Keratinocyte (primary cell): ENCODE data around the gene TMED6. TPM values are rescaled to one million over a fixed set of nuclear protein-coding genes. Genes with fewer than 3 reads are reported as not detected.

Experiments
- DNase-seq: peaks from one replicate; pipeline ENCODE4 v3.0.0-alpha.2; 2011; ENCODE audit warnings: low read depth, missing footprints, low spot score
- FAIRE-seq: peaks from 2 replicates; lab custom pipeline; 2011; peaks lifted over from hg19 to GRCh38; lab: Jason Lieb, UNC
- H2AFZ ChIP-seq: 2 replicates; pipeline ENCODE4 v1.6.0; 2012; ENCODE audit warnings: low read length, control low read depth, inconsistent platforms; ENCODE audit not compliant: control insufficient read depth
- H3K27ac ChIP-seq: 2 replicates; pipeline ENCODE4 v1.5.1; 2011; ENCODE audit warnings: low read length; ENCODE audit not compliant: control insufficient read depth, insufficient read depth
- H3K27me3 ChIP-seq: 3 replicates; pipeline ENCODE4 v1.6.0; 2011; ENCODE audit warnings: low read length; ENCODE audit not compliant: control insufficient read depth, insufficient read depth; ENCODE audit errors: extremely low read depth
- H3K36me3 ChIP-seq, 2 experiments: 2 replicates in 1 of 2; 3 replicates in 1 of 2; pipeline ENCODE4 v1.5.1; 2011; ENCODE audit warnings: low read length in 2 of 2, mild to moderate bottlenecking in 1 of 2; ENCODE audit not compliant: control insufficient read depth in 2 of 2, insufficient read depth in 2 of 2; ENCODE audit errors: extremely low read depth in 1 of 2
- H3K4me1 ChIP-seq: 3 replicates; pipeline ENCODE4 v1.5.1; 2011; ENCODE audit warnings: low read length; ENCODE audit not compliant: control insufficient read depth, insufficient read depth; ENCODE audit errors: extremely low read depth
- H3K4me2 ChIP-seq: 3 replicates; pipeline ENCODE4 v1.6.0; 2011; ENCODE audit warnings: low read depth, low read length; ENCODE audit not compliant: control insufficient read depth, insufficient read depth; ENCODE audit errors: extremely low read depth
- H3K4me3 ChIP-seq, 3 experiments: fragments of 200-600 bp in 1 of 3; sonication (generic) in 1 of 3; 2 replicates in 2 of 3; 3 replicates in 1 of 3; pipeline ENCODE4 v1.5.1; 2011 to 2016; ENCODE audit warnings: low read length in 3 of 3, mild to moderate bottlenecking in 3 of 3, control low read depth in 2 of 3, inconsistent platforms in 1 of 3, low read depth in 1 of 3, mixed read lengths in 1 of 3, mixed run types in 1 of 3, moderate library complexity in 1 of 3; ENCODE audit not compliant: control insufficient read depth in 2 of 3, insufficient read depth in 2 of 3; ENCODE audit errors: extremely low read depth in 1 of 3
- H3K79me2 ChIP-seq: 2 replicates; pipeline ENCODE4 v1.6.0; 2012; ENCODE audit warnings: low read length; ENCODE audit not compliant: control insufficient read depth, insufficient read depth
- H3K9ac ChIP-seq: 3 replicates; pipeline ENCODE4 v1.6.0; 2011; ENCODE audit warnings: low read length; ENCODE audit not compliant: control insufficient read depth, insufficient read depth; ENCODE audit errors: extremely low read depth
- H3K9me1 ChIP-seq: 3 replicates; pipeline ENCODE4 v1.6.0; 2011; ENCODE audit warnings: low read length; ENCODE audit not compliant: control insufficient read depth, insufficient read depth; ENCODE audit errors: extremely low read depth
- H3K9me3 ChIP-seq: 2 replicates; pipeline ENCODE4 v1.5.1; 2012; ENCODE audit warnings: low read depth, low read length; ENCODE audit not compliant: control insufficient read depth
- H4K20me1 ChIP-seq: 3 replicates; pipeline ENCODE4 v1.6.0; 2011; ENCODE audit warnings: low read length; ENCODE audit not compliant: control insufficient read depth, insufficient read depth; ENCODE audit errors: extremely low read depth
- EZH2 ChIP-seq: IDR thresholded peaks from one replicate; pipeline ENCODE4 v1.6.1; 2012; ENCODE audit warnings: inconsistent platforms, mild to moderate bottlenecking, low read length, moderate library complexity
- dilution Hi-C: fragments of 300-500 bp; cut with MboI; formaldehyde crosslinking; loops from one replicate; pipeline ENCODE4 v1.7.0; 2020; ENCODE audit warnings: low sequenced_read_pairs; ENCODE audit not compliant: extremely low pct_ligation_motif_present
- polyA plus RNA-seq, 5 experiments: library from polyadenylated mRNA; depleted of rRNA in 3 of 5; stranded (reverse) in 3 of 5; stranded (forward) in 1 of 5; unstranded in 1 of 5; fragments of >200 nt; gene quantifications; 1 replicate in 1 of 5; 2 replicates in 3 of 5; 3 replicates in 1 of 5; pipeline versions ENCODE4 v1.2.1 to v1.2.3, GENCODE V29; 2011 to 2012; ENCODE audit warnings: missing spikeins in 2 of 5, low read depth in 1 of 5, low replicate concordance in 1 of 5
- TF ChIP-seq, protein P1 (sequence below), 3 experiments: IDR thresholded peaks in 1 of 3; conservative IDR thresholded peaks in 1 of 3; optimal IDR thresholded peaks in 1 of 3; 2 replicates in 2 of 3; 3 replicates in 1 of 3; pipeline versions ENCODE3 to v1.5.1; 2011; ENCODE audit warnings: low read length in 3 of 3, mild to moderate bottlenecking in 3 of 3, moderate library complexity in 2 of 3, control low read depth in 1 of 3, inconsistent platforms in 1 of 3; ENCODE audit not compliant: insufficient read depth in 2 of 3; ENCODE audit errors: extremely low read depth in 1 of 3

The TMED6 gene
- polyA plus RNA-seq, 1 donor (not counting 4 experiments of a cell fraction or from before 2014, with no cell fraction given): 0.09 TPM

DNA sequence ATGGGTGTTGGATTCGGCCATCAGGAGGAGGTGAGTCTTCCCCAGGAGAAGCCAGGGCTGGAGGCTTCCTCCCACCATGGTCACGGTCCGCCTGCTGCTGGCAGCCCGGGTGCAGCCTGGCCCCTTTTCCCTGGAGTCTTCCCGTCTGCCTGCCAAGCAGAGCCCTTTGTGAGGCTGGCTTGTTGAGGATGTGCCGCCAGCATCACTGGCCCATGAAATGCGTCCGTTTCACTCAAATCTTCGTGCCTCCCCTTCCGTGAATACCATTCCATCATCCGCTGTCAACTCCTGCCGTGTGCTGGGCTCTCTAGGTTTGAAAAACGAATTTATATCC, 30.9 kb downstream of the TMED6 start:
- DNase-seq: no peak
- H3K36me3 ChIP-seq: peaks cover 56 to 65% of the 10 kb centered on the region in 2 experiments
- H4K20me1 ChIP-seq: peaks cover 5% of the 10 kb centered on the region
- dilution Hi-C loops: no loop called here
- FAIRE-seq: no peak
- no peak overlapping the region for H3K4me3 ChIP-seq
- H3K4me2 ChIP-seq: no peak overlapping the region
- no peaks in the 10 kb centered on the region for H3K9me1 ChIP-seq
- H3K9me3 ChIP-seq: no peaks in the 10 kb centered on the region
- H3K27me3 ChIP-seq: no peaks in the 10 kb centered on the region
- no peak for TF ChIP-seq EZH2
- TF ChIP-seq, protein P1, sequence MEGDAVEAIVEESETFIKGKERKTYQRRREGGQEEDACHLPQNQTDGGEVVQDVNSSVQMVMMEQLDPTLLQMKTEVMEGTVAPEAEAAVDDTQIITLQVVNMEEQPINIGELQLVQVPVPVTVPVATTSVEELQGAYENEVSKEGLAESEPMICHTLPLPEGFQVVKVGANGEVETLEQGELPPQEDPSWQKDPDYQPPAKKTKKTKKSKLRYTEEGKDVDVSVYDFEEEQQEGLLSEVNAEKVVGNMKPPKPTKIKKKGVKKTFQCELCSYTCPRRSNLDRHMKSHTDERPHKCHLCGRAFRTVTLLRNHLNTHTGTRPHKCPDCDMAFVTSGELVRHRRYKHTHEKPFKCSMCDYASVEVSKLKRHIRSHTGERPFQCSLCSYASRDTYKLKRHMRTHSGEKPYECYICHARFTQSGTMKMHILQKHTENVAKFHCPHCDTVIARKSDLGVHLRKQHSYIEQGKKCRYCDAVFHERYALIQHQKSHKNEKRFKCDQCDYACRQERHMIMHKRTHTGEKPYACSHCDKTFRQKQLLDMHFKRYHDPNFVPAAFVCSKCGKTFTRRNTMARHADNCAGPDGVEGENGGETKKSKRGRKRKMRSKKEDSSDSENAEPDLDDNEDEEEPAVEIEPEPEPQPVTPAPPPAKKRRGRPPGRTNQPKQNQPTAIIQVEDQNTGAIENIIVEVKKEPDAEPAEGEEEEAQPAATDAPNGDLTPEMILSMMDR (optimal IDR thresholded peaks at IDR 0.05 in 1 of 3, IDR thresholded peaks at IDR 0.05 in 1 of 3, conservative IDR thresholded peaks at IDR 0.05 in 1 of 3; ENCODE audit: extremely low read depth in 1 of 3, insufficient read depth in 2 of 3, low read length in 3 of 3): no peak
- H3K79me2 ChIP-seq: peaks cover 49% of the 10 kb centered on the region
- no peak overlapping the region for H3K27ac ChIP-seq
- no peak overlapping the region for H3K9ac ChIP-seq
- no peak overlapping the region for H2AFZ ChIP-seq
- no peaks in the 10 kb centered on the region for H3K4me1 ChIP-seq

DNA sequence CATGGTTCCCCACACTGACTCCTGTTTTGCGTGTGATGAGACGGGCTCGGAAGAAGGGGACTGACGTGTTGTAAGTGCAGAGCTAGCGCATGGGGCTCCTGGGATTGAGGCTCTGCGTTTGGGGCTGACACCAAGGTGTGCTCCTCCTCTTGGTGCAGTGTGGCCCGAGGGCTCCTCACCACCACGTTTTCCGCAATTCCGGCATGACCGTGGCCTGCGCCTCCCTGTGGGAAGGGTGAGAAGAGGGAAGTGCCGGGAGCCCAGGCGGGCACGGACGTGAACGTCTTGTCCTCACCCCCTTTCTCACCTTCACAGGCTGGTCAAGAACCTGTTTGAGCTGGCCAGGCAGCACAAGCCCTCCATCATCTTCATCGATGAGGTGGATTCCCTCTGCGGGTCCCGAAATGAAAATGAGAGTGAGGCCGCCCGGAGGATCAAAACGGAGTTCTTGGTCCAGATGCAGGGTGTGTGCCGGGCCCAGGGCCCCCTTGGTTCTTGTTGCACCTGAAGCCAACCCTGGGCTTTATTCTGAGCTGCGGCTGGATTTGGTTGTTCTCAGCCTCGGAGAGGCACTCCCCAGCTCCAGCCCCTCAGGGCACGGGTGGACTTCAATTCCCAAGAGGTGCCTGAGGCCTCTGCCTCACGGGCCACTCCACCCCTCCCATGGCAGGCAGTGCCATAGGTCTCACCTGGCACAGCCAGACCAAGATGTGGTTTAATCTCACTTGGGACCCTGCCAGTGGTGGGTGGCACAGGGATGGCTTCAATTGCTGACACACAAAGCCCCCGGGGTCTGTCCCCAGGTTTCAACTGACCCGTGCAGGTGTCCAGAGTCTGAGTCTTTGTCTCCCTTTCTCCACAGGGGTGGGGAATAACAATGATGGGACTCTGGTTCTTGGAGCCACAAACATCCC, 31.5 kb downstream of the TMED6 start:
- Histone ChIP-seq H3K27me3 (no peaks in the 10 kb centered on the region), H3K9me3 (no peaks in the 10 kb centered on the region), H3K4me2 (no peak overlapping the region), H4K20me1 (peaks cover 7% of the 10 kb centered on the region), H3K4me1 (no peaks in the 10 kb centered on the region), H3K27ac (no peak overlapping the region), H3K36me3 (peaks cover 60 to 65% of the 10 kb centered on the region in 2 experiments), H3K4me3 (no peak overlapping the region), H2AFZ (no peak overlapping the region), H3K79me2 (peaks cover 52% of the 10 kb centered on the region), H3K9me1 (no peaks in the 10 kb centered on the region), H3K9ac (no peak overlapping the region)
- dilution Hi-C loops: no loop called here
- DNase-seq: no peak
- TF ChIP-seq, protein P1 (optimal IDR thresholded peaks at IDR 0.05 in 1 of 3, IDR thresholded peaks at IDR 0.05 in 1 of 3, conservative IDR thresholded peaks at IDR 0.05 in 1 of 3; ENCODE audit: extremely low read depth in 1 of 3, insufficient read depth in 2 of 3, low read length in 3 of 3): no peak
- no peak for TF ChIP-seq EZH2
- FAIRE-seq: no peak
